Neural cell (in vitro differentiated cells): Measurements from ENCODE around the gene METTL1. TPM values are rescaled to one million over a fixed set of nuclear protein-coding genes. Genes with fewer than 3 reads are reported as not detected.
A peak's percentile ranks its signal among the peaks of the same experiment; 100 is the strongest.

ENCODE experiments used
- H2AFZ ChIP-seq: fragments of 200-600, 300-800 bp; sonication (generic), shearing (Covaris generic); 2 replicates; pipeline ENCODE4 v1.6.0; 2014; ENCODE audit warnings: low read depth, mild to moderate bottlenecking, antibody characterized with exemption, low read length, moderate library complexity
- H3F3A ChIP-seq: fragments of 200-600 bp; shearing (Covaris generic); 2 replicates; pipeline ENCODE4 v1.6.1; 2016; ENCODE audit warnings: mild to moderate bottlenecking, moderate library complexity, mixed read lengths, antibody characterized with exemption, low read length; ENCODE audit not compliant: insufficient read depth, poor library complexity, severe bottlenecking
- H3K27ac ChIP-seq: fragments of 200-600, 300-800 bp; sonication (generic), shearing (Covaris generic); 2 replicates; pipeline ENCODE4 v1.5.1; 2014; ENCODE audit warnings: mild to moderate bottlenecking, low read length, moderate library complexity
- H3K27me3 ChIP-seq: fragments of 300-800, 200-600 bp; sonication (generic), shearing (Covaris generic); 2 replicates; pipeline ENCODE4 v1.6.0; 2014; ENCODE audit warnings: mild to moderate bottlenecking, low read depth, low read length, moderate library complexity; ENCODE audit not compliant: insufficient read depth
- H3K36me3 ChIP-seq: fragments of 300-800, 200-600 bp; sonication (generic), shearing (Covaris generic); 2 replicates; pipeline ENCODE4 v1.5.1; 2014; ENCODE audit warnings: mild to moderate bottlenecking, antibody characterized with exemption, low read length, moderate library complexity; ENCODE audit not compliant: insufficient read depth
- H3K4me2 ChIP-seq: fragments of 300-800, 200-600 bp; sonication (generic), shearing (Covaris generic); 2 replicates; pipeline ENCODE4 v1.6.0; 2014; ENCODE audit warnings: mild to moderate bottlenecking, low read length
- H3K4me3 ChIP-seq: fragments of 300-800, 200-600 bp; sonication (generic), shearing (Covaris generic); 2 replicates; pipeline ENCODE4 v1.5.1; 2014; ENCODE audit warnings: mild to moderate bottlenecking, low read length, moderate library complexity
- H3K79me2 ChIP-seq: fragments of 200-600 bp; shearing (Covaris generic); replicated peaks from 2 replicates; pipeline ENCODE4 v1.6.0; 2014; ENCODE audit warnings: mild to moderate bottlenecking, low read length, moderate library complexity; ENCODE audit not compliant: insufficient read depth
- H3K9ac ChIP-seq: fragments of 300-800, 200-600 bp; sonication (generic), shearing (Covaris generic); 2 replicates; pipeline ENCODE4 v1.6.1; 2016; ENCODE audit warnings: mild to moderate bottlenecking, low read length, mixed read lengths
- H3K9me2 ChIP-seq: fragments of 200-600 bp; shearing (Covaris generic); 2 replicates; pipeline ENCODE4 v1.6.1; 2016; ENCODE audit warnings: mild to moderate bottlenecking, low read length, mixed read lengths; ENCODE audit not compliant: insufficient read depth
- H3K9me3 ChIP-seq: fragments of 200-600, 300-800 bp; sonication (generic), shearing (Covaris generic); 2 replicates; pipeline ENCODE4 v1.6.1; 2016; ENCODE audit warnings: mild to moderate bottlenecking, mixed run types, low read length, moderate library complexity, mixed read lengths
- H4K20me1 ChIP-seq: fragments of 200-600 bp; shearing (Covaris generic); 2 replicates; pipeline ENCODE4 v1.6.1; 2016; ENCODE audit warnings: mild to moderate bottlenecking, mixed run types; ENCODE audit not compliant: insufficient read depth
- EP300 ChIP-seq: fragments of 450-650 bp; conservative IDR thresholded peaks from 2 replicates; pipeline ENCODE4 v1.6.1; 2014; ENCODE audit warnings: antibody characterized with exemption, mild to moderate bottlenecking, moderate library complexity; ENCODE audit not compliant: poor library complexity, severe bottlenecking
- EZH2 ChIP-seq: fragments of 200-600, 300-800 bp; shearing (Covaris generic), sonication (generic); IDR thresholded peaks from 2 replicates; pipeline ENCODE4 v1.6.1; 2014; ENCODE audit warnings: antibody characterized with exemption, low read length, borderline replicate concordance, mild to moderate bottlenecking; ENCODE audit not compliant: insufficient read depth, poor library complexity, severe bottlenecking
- MXI1 ChIP-seq: fragments of 450-650 bp; conservative IDR thresholded peaks from 2 replicates; pipeline ENCODE4 v1.6.1; 2014; ENCODE audit warnings: antibody characterized with exemption, mild to moderate bottlenecking; ENCODE audit not compliant: poor library complexity, severe bottlenecking
- POLR2AphosphoS5 ChIP-seq: IDR thresholded peaks from 2 replicates; pipeline ENCODE4 v1.6.1; 2012
- RAD21 ChIP-seq: fragments of 450-650 bp; conservative IDR thresholded peaks from 2 replicates; pipeline ENCODE4 v1.6.1; 2014; ENCODE audit warnings: antibody characterized with exemption, mild to moderate bottlenecking, moderate library complexity
- SMC3 ChIP-seq: fragments of 450-650 bp; conservative IDR thresholded peaks from 2 replicates; pipeline ENCODE4 v1.6.1; 2014; ENCODE audit warnings: antibody characterized with exemption, mild to moderate bottlenecking, moderate library complexity; ENCODE audit not compliant: poor library complexity
- TAF1 ChIP-seq: IDR thresholded peaks from 2 replicates; pipeline ENCODE4 v1.6.1; 2012; ENCODE audit warnings: low read depth
- polyA plus RNA-seq: library from polyadenylated mRNA; depleted of rRNA; stranded (reverse); fragments of >200 nt; gene quantifications from 2 replicates; pipeline ENCODE4 v1.2.3, GENCODE V29; 2014
- TF ChIP-seq, protein P1 (sequence below): fragments of 450-650 bp; IDR thresholded peaks from 2 replicates; pipeline ENCODE4 v1.5.1; 2014; ENCODE audit warnings: antibody characterized with exemption, mild to moderate bottlenecking, moderate library complexity; ENCODE audit not compliant: poor library complexity, severe bottlenecking
- TF ChIP-seq, protein P2 (sequence below): IDR thresholded peaks from 2 replicates; pipeline ENCODE4 v1.6.1; 2012; ENCODE audit warnings: borderline replicate concordance

Gene METTL1
- polyA plus RNA-seq, 1 donor from 2014 or later: 1.9 TPM

DNA sequence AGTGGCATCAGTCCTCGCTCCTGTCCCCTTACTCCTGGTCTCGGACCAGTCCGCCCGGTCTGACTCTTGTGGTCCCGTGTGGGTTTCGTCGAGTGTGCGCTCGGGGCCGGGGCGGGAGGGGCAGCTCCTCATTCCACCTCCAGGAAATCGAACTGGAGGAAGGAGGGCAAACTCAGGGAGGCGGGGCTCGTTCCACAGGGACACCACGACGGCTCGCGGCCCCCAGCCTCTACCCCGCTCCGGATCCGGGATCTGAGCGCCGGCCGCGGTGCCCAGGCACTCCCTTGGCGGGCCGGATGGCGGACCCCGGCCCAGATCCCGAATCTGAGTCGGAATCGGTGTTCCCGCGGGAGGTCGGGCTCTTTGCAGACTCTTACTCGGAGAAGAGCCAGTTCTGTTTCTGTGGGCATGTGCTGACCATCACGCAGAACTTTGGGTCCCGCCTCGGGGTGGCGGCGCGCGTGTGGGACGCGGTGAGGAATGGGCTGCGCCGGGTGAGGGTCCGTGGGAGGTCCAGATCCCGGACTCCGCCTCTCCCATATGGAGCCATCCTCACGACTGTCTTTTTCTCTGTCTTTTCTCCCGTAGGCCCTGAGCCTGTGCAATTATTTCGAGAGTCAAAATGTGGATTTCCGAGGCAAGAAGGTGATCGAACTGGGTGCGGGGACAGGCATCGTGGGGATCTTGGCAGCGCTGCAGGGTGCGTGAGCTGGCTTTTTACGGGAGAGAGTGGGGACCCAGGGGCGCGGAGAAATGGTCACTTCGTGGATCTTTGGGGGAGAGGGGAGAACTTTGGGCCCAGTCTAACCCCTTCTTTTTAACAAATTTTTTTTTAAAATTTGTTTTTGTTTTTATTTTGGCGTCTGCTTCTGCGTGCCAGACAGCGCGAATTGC lies 771 bp upstream of the METTL1 start, which contains the start of gene EEF1AKMT3:
EEF1AKMT3 (plus strand) TSS at position 186 of the 894 bp plus-strand sequence; CDS start at position 297, 111 bp downstream.
- TF ChIP-seq TAF1 (no peak), MXI1 (no peak), POLR2AphosphoS5 (no peak), SMC3 (no peak), RAD21 (no peak), EZH2 (no peak), EP300 (no peak)
- TF ChIP-seq, protein P1, sequence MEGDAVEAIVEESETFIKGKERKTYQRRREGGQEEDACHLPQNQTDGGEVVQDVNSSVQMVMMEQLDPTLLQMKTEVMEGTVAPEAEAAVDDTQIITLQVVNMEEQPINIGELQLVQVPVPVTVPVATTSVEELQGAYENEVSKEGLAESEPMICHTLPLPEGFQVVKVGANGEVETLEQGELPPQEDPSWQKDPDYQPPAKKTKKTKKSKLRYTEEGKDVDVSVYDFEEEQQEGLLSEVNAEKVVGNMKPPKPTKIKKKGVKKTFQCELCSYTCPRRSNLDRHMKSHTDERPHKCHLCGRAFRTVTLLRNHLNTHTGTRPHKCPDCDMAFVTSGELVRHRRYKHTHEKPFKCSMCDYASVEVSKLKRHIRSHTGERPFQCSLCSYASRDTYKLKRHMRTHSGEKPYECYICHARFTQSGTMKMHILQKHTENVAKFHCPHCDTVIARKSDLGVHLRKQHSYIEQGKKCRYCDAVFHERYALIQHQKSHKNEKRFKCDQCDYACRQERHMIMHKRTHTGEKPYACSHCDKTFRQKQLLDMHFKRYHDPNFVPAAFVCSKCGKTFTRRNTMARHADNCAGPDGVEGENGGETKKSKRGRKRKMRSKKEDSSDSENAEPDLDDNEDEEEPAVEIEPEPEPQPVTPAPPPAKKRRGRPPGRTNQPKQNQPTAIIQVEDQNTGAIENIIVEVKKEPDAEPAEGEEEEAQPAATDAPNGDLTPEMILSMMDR: no peak
- TF ChIP-seq, protein P2, sequence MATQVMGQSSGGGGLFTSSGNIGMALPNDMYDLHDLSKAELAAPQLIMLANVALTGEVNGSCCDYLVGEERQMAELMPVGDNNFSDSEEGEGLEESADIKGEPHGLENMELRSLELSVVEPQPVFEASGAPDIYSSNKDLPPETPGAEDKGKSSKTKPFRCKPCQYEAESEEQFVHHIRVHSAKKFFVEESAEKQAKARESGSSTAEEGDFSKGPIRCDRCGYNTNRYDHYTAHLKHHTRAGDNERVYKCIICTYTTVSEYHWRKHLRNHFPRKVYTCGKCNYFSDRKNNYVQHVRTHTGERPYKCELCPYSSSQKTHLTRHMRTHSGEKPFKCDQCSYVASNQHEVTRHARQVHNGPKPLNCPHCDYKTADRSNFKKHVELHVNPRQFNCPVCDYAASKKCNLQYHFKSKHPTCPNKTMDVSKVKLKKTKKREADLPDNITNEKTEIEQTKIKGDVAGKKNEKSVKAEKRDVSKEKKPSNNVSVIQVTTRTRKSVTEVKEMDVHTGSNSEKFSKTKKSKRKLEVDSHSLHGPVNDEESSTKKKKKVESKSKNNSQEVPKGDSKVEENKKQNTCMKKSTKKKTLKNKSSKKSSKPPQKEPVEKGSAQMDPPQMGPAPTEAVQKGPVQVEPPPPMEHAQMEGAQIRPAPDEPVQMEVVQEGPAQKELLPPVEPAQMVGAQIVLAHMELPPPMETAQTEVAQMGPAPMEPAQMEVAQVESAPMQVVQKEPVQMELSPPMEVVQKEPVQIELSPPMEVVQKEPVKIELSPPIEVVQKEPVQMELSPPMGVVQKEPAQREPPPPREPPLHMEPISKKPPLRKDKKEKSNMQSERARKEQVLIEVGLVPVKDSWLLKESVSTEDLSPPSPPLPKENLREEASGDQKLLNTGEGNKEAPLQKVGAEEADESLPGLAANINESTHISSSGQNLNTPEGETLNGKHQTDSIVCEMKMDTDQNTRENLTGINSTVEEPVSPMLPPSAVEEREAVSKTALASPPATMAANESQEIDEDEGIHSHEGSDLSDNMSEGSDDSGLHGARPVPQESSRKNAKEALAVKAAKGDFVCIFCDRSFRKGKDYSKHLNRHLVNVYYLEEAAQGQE: no peak
- Histone ChIP-seq H3K4me2 (peak within 1 kb of the TSS; percentile 79), H3K9ac (peak within 1 kb of the TSS; percentile 70), H4K20me1 (no peaks in the 10 kb centered on the region), H3F3A (no peaks in the 10 kb centered on the region), H3K79me2 (no peaks in the 10 kb centered on the region), H3K36me3 (no peaks in the 10 kb centered on the region), H3K9me2 (no peaks in the 10 kb centered on the region), H2AFZ (peak within 1 kb of the TSS; percentile 90), H3K9me3 (no peaks in the 10 kb centered on the region), H3K27me3 (peaks cover under 1% of the 10 kb centered on the region), H3K27ac (peak within 1 kb of the TSS; percentile 57), H3K4me3 (peak within 1 kb of the TSS; percentile 76)

DNA sequence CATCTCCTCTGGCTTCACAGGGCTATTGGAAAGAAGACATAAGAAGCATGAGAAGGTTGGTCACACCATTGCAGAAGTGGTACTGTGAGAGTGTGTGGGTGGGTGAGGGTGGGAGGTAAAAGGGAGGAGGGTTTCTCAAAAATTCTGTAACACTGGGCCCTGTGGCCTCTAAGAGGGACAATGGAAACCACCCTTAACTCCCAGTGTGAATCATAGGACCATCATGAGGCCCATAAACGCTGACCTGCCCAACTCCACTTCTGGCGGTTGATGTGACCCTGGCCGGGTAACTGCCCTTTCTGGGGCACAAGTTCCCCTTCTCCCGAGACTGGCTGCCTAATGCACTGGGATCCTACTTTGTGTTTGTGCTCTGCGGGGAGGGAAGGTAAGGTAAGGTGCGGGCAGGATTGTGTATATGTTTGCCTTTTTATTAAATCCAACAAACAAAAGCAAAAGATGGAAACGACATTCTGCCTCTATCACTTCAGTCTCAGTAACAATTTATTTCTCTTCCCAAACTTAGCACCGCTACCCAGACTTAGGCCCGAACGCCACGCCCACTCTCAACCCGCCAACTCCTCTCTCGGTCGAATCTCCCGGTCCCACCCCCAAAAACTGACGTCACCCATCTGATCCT lies 551 bp downstream of the METTL1 start:
- Histone ChIP-seq H4K20me1 (no peaks in the 10 kb centered on the region), H3K4me3 (peak overlapping the region; percentile 76), H3K27ac (peak overlapping the region; percentile 57), H3K9me2 (no peaks in the 10 kb centered on the region), H3K9ac (peak overlapping the region; percentile 70), H3K36me3 (no peaks in the 10 kb centered on the region), H3K27me3 (peaks cover 14% of the 10 kb centered on the region), H3K9me3 (no peaks in the 10 kb centered on the region), H3F3A (no peaks in the 10 kb centered on the region), H3K79me2 (no peaks in the 10 kb centered on the region), H2AFZ (peak overlapping the region; percentile 90), H3K4me2 (peak overlapping the region; percentile 79)
- TF ChIP-seq POLR2AphosphoS5 (no peak), RAD21 (no peak), EZH2 (no peak), EP300 (no peak), TAF1 (no peak), SMC3 (no peak), MXI1 (no peak)
- TF ChIP-seq, protein P2: no peak
- TF ChIP-seq, protein P1: no peak
